Gastrocnemius medialis (tissue), 4 donors: ENCODE data around the gene TPM3.

Experiments
- CTCF ChIP-seq, 5 experiments: fragments of 450-650 bp in 3 of 5; fragments of 200-600 bp in 2 of 5; sonication (generic) in 2 of 5; IDR thresholded peaks in 4 of 5; conservative IDR thresholded peaks in 1 of 5; 1 replicate in 4 of 5; 2 replicates in 1 of 5; pipeline ENCODE4 v1.5.1; 2016 to 2019; ENCODE audit warnings: antibody characterized with exemption in 5 of 5, mild to moderate bottlenecking in 3 of 5, moderate library complexity in 3 of 5
- POLR2A ChIP-seq, 2 donors: fragments of 450-650 bp; IDR thresholded peaks; one replicate each; pipeline ENCODE4 v1.6.1; 2017; ENCODE audit warnings: antibody characterized with exemption in 2 of 2, mild to moderate bottlenecking in 2 of 2, moderate library complexity in 2 of 2

GRCh38 chr1:154222518-154222917, 30.6 kb upstream of the TPM3 start:
- TF ChIP-seq CTCF (IDR thresholded peaks at IDR 0.05 in 4 of 5, conservative IDR thresholded peaks at IDR 0.05 in 1 of 5) (no peak), POLR2A (IDR thresholded peaks at IDR 0.05) (no peak)
